Measurements from ENCODE around the gene KIAA1328.

DNA sequence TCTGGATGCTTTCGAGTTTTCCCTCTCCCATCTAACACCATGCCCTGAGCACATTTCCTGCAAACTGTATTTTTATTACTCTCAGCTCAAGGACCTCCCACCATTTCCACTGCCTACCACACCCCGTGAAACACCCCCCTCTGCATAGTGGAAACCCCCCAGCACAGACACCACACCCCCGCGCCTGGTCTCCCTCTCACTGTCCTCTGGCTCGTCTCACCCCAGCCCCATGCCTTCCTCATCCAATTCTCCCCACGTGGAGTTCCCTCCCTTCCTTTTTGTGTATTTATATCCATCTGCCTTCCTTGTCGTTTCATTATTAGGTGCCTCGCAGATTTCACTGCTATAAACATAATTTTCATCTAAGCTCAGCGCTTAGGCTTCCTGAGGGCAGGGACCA is 429.2 kb downstream of the KIAA1328 start:
- TF ChIP-seq, protein P1, sequence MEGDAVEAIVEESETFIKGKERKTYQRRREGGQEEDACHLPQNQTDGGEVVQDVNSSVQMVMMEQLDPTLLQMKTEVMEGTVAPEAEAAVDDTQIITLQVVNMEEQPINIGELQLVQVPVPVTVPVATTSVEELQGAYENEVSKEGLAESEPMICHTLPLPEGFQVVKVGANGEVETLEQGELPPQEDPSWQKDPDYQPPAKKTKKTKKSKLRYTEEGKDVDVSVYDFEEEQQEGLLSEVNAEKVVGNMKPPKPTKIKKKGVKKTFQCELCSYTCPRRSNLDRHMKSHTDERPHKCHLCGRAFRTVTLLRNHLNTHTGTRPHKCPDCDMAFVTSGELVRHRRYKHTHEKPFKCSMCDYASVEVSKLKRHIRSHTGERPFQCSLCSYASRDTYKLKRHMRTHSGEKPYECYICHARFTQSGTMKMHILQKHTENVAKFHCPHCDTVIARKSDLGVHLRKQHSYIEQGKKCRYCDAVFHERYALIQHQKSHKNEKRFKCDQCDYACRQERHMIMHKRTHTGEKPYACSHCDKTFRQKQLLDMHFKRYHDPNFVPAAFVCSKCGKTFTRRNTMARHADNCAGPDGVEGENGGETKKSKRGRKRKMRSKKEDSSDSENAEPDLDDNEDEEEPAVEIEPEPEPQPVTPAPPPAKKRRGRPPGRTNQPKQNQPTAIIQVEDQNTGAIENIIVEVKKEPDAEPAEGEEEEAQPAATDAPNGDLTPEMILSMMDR (IDR thresholded peaks at IDR 0.05) = no peak
- no peak for TF ChIP-seq POLR2A (IDR thresholded peaks at IDR 0.05)

Data from right lobe of liver (tissue), 4 donors.